ENCODE results near the gene BMPR2.
"Not testable (repeated sequence)": the region's sequence is repeated elsewhere in the genome, so short reads cannot be mapped to it uniquely, and the experiment has no call there.

Gene BMPR2

GRCh38 chr2:202535290-202535689 is 159.2 kb downstream of the BMPR2 start:
- not testable (repeated sequence) for DNase-seq (ENCODE audit: low spot score)

GRCh38 chr2:202541137-202541536 is 165.0 kb downstream of the BMPR2 start:
- DNase-seq (ENCODE audit: low spot score), result no peak

- peak; percentile 87 for DNase-seq (ENCODE audit: low spot score)
Measured at GRCh38 chr2:202542142-202542541, 166.0 kb downstream of the BMPR2 start.

GRCh38 chr2:202545523-202545922 is 169.4 kb downstream of the BMPR2 start:
- DNase-seq (ENCODE audit: low spot score), result no peak

GRCh38 chr2:202545931-202546330 is 169.8 kb downstream of the BMPR2 start:
- no peak for DNase-seq (ENCODE audit: low spot score)

GRCh38 chr2:202546499-202547141 is 170.5 kb downstream of the BMPR2 start:
- not testable (repeated sequence) for DNase-seq (ENCODE audit: low spot score)

- DNase-seq (ENCODE audit: low spot score), result no peak
Measured at GRCh38 chr2:202548240-202548639, 172.1 kb downstream of the BMPR2 start.

GRCh38 chr2:202551000-202551399 is 174.9 kb downstream of the BMPR2 start:
- DNase-seq (ENCODE audit: low spot score), result not testable (repeated sequence)

GRCh38 chr2:202555356-202555755 is 179.2 kb downstream of the BMPR2 start:
- DNase-seq (ENCODE audit: low spot score), result no peak

GRCh38 chr2:202560200-202560599 is 184.1 kb downstream of the BMPR2 start:
- no peak for DNase-seq (ENCODE audit: low spot score)

GRCh38 chr2:202564226-202564625 is 188.1 kb downstream of the BMPR2 start:
- no peak for DNase-seq (ENCODE audit: low spot score)

GRCh38 chr2:202566286-202566685 is 190.2 kb downstream of the BMPR2 start:
- no peak for DNase-seq (ENCODE audit: low spot score)

- DNase-seq (ENCODE audit: low spot score), result no peak
Measured at GRCh38 chr2:202574541-202574940, 198.4 kb downstream of the BMPR2 start.

GRCh38 chr2:202575194-202575593 is 199.1 kb downstream of the BMPR2 start:
- not testable (repeated sequence) for DNase-seq (ENCODE audit: low spot score)

GRCh38 chr2:202577250-202578183 is 201.4 kb downstream of the BMPR2 start:
- DNase-seq (ENCODE audit: low spot score), result no peak

GRCh38 chr2:202582846-202583245 is 206.7 kb downstream of the BMPR2 start:
- DNase-seq (ENCODE audit: low spot score), result not testable (repeated sequence)

- DNase-seq (ENCODE audit: low spot score), result no peak
Measured at GRCh38 chr2:202583709-202584219, 207.6 kb downstream of the BMPR2 start.

GRCh38 chr2:202588647-202589581 is 212.8 kb downstream of the BMPR2 start:
- peak; percentile 81 for DNase-seq (ENCODE audit: low spot score)

- DNase-seq (ENCODE audit: low spot score), result no peak
Measured at GRCh38 chr2:202589582-202589949, 213.4 kb downstream of the BMPR2 start.

GRCh38 chr2:202592566-202592965 is 216.4 kb downstream of the BMPR2 start:
- DNase-seq (ENCODE audit: low spot score), result no peak

- DNase-seq (ENCODE audit: low spot score), result no peak
Measured at GRCh38 chr2:202599105-202599504, 223.0 kb downstream of the BMPR2 start.

- DNase-seq (ENCODE audit: low spot score), result no peak
Measured at GRCh38 chr2:202599911-202600310, 223.8 kb downstream of the BMPR2 start.

Measured in cerebellar cortex (tissue), 1 donor.